ENCODE measurements around the gene RNF220.

GRCh38 chr1:44650159-44650831 is 245.2 kb downstream of the RNF220 start:
- TF ChIP-seq, protein P1, sequence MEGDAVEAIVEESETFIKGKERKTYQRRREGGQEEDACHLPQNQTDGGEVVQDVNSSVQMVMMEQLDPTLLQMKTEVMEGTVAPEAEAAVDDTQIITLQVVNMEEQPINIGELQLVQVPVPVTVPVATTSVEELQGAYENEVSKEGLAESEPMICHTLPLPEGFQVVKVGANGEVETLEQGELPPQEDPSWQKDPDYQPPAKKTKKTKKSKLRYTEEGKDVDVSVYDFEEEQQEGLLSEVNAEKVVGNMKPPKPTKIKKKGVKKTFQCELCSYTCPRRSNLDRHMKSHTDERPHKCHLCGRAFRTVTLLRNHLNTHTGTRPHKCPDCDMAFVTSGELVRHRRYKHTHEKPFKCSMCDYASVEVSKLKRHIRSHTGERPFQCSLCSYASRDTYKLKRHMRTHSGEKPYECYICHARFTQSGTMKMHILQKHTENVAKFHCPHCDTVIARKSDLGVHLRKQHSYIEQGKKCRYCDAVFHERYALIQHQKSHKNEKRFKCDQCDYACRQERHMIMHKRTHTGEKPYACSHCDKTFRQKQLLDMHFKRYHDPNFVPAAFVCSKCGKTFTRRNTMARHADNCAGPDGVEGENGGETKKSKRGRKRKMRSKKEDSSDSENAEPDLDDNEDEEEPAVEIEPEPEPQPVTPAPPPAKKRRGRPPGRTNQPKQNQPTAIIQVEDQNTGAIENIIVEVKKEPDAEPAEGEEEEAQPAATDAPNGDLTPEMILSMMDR (IDR thresholded peaks at IDR 0.05), result no peak
- TF ChIP-seq POLR2A (IDR thresholded peaks at IDR 0.05), result no peak
- TF ChIP-seq POLR2AphosphoS5 (IDR thresholded peaks at IDR 0.05), result no peak
